ENCODE measurements around the gene HOXB4.
"Not testable (repeated sequence)": the region's sequence is repeated elsewhere in the genome, so short reads cannot be mapped to it uniquely, and the experiment has no call there.

HOXB4 gene

DNA sequence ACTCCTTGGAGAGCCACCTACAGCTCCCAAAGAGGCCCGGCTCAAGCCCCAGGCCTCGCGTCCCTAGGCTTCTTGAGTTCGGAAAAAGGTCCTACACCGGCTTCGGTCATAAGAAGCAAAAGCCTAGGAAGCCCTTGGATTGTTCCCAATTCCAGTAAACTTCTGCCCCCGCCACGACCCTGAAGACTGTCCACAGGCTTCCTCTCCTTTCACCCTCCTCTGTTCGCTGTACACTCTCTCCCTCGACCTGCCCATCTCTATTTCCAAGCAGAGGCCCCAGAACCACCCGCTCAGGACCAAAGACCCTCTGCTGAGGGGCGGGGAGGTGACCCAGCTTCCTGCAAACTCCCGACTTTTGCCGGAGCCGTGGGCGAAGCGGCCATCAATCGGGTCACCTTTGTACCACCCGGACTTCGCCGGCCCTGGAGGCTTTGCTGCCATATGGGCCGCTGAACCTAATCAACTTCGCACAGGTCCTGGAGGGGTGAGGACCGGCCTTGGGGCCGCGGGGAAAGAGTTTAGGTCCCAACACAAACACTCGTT is 36.0 kb downstream of the HOXB4 start:
- H3K4me3 ChIP-seq (ENCODE audit: low read length): peak overlapping the region; percentile 53
- peaks cover 100% of the 10 kb centered on the region for H3K27me3 ChIP-seq (ENCODE audit: control insufficient read depth, insufficient read depth, low read length)
- no peaks in the 10 kb centered on the region for H3K36me3 ChIP-seq (ENCODE audit: control insufficient read depth, low read depth, low read length)
- H3K4me1 ChIP-seq (ENCODE audit: control insufficient read depth, low read depth, low read length): peaks cover 18% of the 10 kb centered on the region
- H3K9me3 ChIP-seq (ENCODE audit: control insufficient read depth, low read depth, low read length): no peaks in the 10 kb centered on the region
- H3K9ac ChIP-seq (ENCODE audit: low read length): no peak overlapping the region
- H3K27ac ChIP-seq (ENCODE audit: low read length): no peak overlapping the region

- peaks cover 17% of the 10 kb centered on the region for H3K4me1 ChIP-seq (ENCODE audit: control insufficient read depth, low read depth, low read length)
- H3K9ac ChIP-seq (ENCODE audit: low read length): no peak overlapping the region
- peaks cover 99% of the 10 kb centered on the region for H3K27me3 ChIP-seq (ENCODE audit: control insufficient read depth, insufficient read depth, low read length)
- no peaks in the 10 kb centered on the region for H3K9me3 ChIP-seq (ENCODE audit: control insufficient read depth, low read depth, low read length)
- H3K4me3 ChIP-seq (ENCODE audit: low read length): peak overlapping the region; percentile 56
- H3K27ac ChIP-seq (ENCODE audit: low read length): no peak overlapping the region
- H3K36me3 ChIP-seq (ENCODE audit: control insufficient read depth, low read depth, low read length): no peaks in the 10 kb centered on the region
These were observed 36.5 kb downstream of the HOXB4 start for GRCh38 chr17:48541577-48542113.

- no peak overlapping the region for H3K27ac ChIP-seq (ENCODE audit: low read length)
- H3K4me3 ChIP-seq (ENCODE audit: low read length): peak overlapping the region; percentile 56
- peaks cover 98% of the 10 kb centered on the region for H3K27me3 ChIP-seq (ENCODE audit: control insufficient read depth, insufficient read depth, low read length)
- no peak overlapping the region for H3K9ac ChIP-seq (ENCODE audit: low read length)
- H3K9me3 ChIP-seq (ENCODE audit: control insufficient read depth, low read depth, low read length): no peaks in the 10 kb centered on the region
- H3K36me3 ChIP-seq (ENCODE audit: control insufficient read depth, low read depth, low read length): no peaks in the 10 kb centered on the region
- peaks cover 11% of the 10 kb centered on the region for H3K4me1 ChIP-seq (ENCODE audit: control insufficient read depth, low read depth, low read length)
These were observed 37.0 kb downstream of the HOXB4 start for GRCh38 chr17:48541036-48541576.

DNA sequence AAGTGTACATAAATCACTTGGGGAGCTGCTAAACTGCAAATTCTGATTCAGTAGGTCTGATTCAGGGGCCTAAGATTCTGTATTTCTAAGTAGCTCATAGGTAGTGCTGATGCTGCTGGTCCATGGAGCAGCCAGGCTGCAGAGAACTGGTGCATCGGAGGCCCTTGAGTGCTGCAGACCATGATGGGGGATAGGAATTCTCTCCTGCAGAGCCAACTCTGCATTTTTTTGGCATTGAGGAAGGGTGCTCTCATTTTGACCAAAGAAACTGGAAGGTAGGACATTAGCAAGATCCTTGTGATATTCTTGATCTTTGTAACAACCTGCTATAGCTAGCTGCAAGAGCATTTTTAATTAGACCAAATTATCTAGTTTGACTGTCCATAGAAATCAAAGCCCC is 37.9 kb downstream of the HOXB4 start:
- no peak overlapping the region for H3K4me3 ChIP-seq (ENCODE audit: low read length)
- no peak overlapping the region for H3K27ac ChIP-seq (ENCODE audit: low read length)
- peaks cover 97% of the 10 kb centered on the region for H3K27me3 ChIP-seq (ENCODE audit: control insufficient read depth, insufficient read depth, low read length)
- H3K9ac ChIP-seq (ENCODE audit: low read length): no peak overlapping the region
- peaks cover 11% of the 10 kb centered on the region for H3K4me1 ChIP-seq (ENCODE audit: control insufficient read depth, low read depth, low read length)
- no peaks in the 10 kb centered on the region for H3K36me3 ChIP-seq (ENCODE audit: control insufficient read depth, low read depth, low read length)
- no peaks in the 10 kb centered on the region for H3K9me3 ChIP-seq (ENCODE audit: control insufficient read depth, low read depth, low read length)

DNA sequence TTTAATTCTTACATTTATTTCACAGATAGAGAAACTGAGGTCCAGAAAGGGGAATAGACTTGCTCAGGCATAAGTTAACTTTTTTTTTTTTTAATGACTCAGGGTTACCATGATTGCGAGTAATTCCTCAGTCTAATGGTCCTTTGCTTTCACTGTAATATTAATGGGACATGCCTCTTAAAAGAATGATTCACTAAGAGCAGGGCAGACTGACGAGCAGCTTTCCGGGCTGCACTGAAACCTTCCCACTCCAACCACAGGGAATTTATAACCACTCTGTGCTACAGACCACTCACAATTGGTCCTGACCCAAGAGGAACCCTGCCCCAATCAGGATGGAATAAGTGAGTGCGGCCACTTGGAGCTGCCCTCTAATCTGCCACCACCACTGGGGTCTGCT is 39.0 kb downstream of the HOXB4 start:
- peaks cover 97% of the 10 kb centered on the region for H3K27me3 ChIP-seq (ENCODE audit: control insufficient read depth, insufficient read depth, low read length)
- H3K9me3 ChIP-seq (ENCODE audit: control insufficient read depth, low read depth, low read length): no peaks in the 10 kb centered on the region
- H3K9ac ChIP-seq (ENCODE audit: low read length): no peak overlapping the region
- no peak overlapping the region for H3K27ac ChIP-seq (ENCODE audit: low read length)
- no peaks in the 10 kb centered on the region for H3K36me3 ChIP-seq (ENCODE audit: control insufficient read depth, low read depth, low read length)
- H3K4me3 ChIP-seq (ENCODE audit: low read length): no peak overlapping the region
- peaks cover 11% of the 10 kb centered on the region for H3K4me1 ChIP-seq (ENCODE audit: control insufficient read depth, low read depth, low read length)

GRCh38 chr17:48537316-48537715 is 40.8 kb downstream of the HOXB4 start:
- no peak overlapping the region for H3K9ac ChIP-seq (ENCODE audit: low read length)
- no peak overlapping the region for H3K4me3 ChIP-seq (ENCODE audit: low read length)
- no peak overlapping the region for H3K27ac ChIP-seq (ENCODE audit: low read length)
- H3K36me3 ChIP-seq (ENCODE audit: control insufficient read depth, low read depth, low read length): no peaks in the 10 kb centered on the region
- H3K4me1 ChIP-seq (ENCODE audit: control insufficient read depth, low read depth, low read length): peaks cover 4% of the 10 kb centered on the region
- peaks cover 97% of the 10 kb centered on the region for H3K27me3 ChIP-seq (ENCODE audit: control insufficient read depth, insufficient read depth, low read length)
- no peaks in the 10 kb centered on the region for H3K9me3 ChIP-seq (ENCODE audit: control insufficient read depth, low read depth, low read length)

DNA sequence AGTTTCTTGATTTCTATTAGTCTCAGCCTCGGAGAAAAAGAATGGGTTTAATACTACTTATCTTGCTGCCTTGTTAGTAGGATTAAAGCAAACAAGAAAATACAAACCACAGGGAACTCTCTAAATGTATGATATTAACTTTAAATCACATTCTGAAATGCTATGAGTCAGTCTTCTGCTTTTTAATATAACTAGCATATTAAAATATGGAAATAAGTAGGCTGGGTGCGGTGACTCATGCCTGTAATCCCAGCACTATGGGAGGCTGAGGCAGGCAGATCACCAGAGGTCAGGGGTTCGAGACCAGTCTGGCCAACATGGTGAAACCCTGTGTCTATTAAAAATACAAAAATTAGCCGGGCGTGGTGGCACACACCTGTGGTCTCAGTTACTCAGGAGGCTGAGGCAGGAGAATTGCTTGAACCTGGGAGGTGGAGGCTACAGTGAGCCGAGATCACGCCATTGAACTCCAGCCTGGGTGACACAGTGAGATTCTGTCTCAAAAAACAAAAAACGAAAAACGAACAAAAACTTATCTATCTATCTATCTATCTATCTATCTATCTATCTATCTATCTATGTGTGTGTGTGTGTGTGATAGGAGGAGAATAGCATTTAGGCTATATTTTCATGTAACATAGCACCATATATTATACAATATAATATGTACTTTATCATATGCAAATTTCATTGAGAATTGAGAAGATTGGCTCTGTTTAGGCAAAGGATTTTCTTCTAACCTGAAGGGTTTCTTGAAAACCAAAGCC is 42.2 kb downstream of the HOXB4 start:
- H3K36me3 ChIP-seq (ENCODE audit: control insufficient read depth, low read depth, low read length); H3K4me1 ChIP-seq (ENCODE audit: control insufficient read depth, low read depth, low read length); H3K27ac ChIP-seq (ENCODE audit: low read length); H3K9ac ChIP-seq (ENCODE audit: low read length); H3K4me3 ChIP-seq (ENCODE audit: low read length); H3K9me3 ChIP-seq (ENCODE audit: control insufficient read depth, low read depth, low read length): not testable (repeated sequence)
- peaks cover 97% of the 10 kb centered on the region for H3K27me3 ChIP-seq (ENCODE audit: control insufficient read depth, insufficient read depth, low read length)

DNA sequence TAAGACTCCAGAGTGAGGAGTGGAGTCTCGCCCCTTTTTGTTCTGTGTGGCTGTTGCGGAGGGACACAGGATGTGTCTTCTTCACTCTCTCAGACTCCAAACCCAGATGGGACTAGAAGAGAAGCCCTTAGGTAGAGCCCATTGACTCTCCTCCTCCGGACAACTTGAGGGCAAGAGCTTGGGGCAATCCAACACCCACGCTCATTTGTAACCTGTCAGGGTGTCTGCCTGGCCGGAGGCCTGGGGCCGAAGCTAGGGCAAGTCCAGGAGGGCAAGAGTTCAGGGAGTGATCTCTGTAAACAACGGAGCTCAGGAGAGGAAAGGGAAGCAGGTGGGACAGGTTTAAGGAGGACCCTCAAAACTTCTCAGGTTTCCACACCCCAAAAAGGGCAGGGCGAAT is 45.9 kb downstream of the HOXB4 start:
- Histone ChIP-seq H3K27ac (ENCODE audit: low read length) (no peak overlapping the region), H3K9ac (ENCODE audit: low read length) (no peak overlapping the region), H3K36me3 (ENCODE audit: control insufficient read depth, low read depth, low read length) (no peaks in the 10 kb centered on the region), H3K4me1 (ENCODE audit: control insufficient read depth, low read depth, low read length) (peaks cover 22% of the 10 kb centered on the region), H3K27me3 (ENCODE audit: control insufficient read depth, insufficient read depth, low read length) (peaks cover 97% of the 10 kb centered on the region), H3K4me3 (ENCODE audit: low read length) (no peak overlapping the region), H3K9me3 (ENCODE audit: control insufficient read depth, low read depth, low read length) (no peaks in the 10 kb centered on the region)

- no peaks in the 10 kb centered on the region for H3K36me3 ChIP-seq (ENCODE audit: control insufficient read depth, low read depth, low read length)
- H3K9ac ChIP-seq (ENCODE audit: low read length): no peak within 1 kb of the TSS
- H3K9me3 ChIP-seq (ENCODE audit: control insufficient read depth, low read depth, low read length): no peaks in the 10 kb centered on the region
- H3K27ac ChIP-seq (ENCODE audit: low read length): no peak within 1 kb of the TSS
- peak within 1 kb of the TSS; percentile 41 for H3K4me3 ChIP-seq (ENCODE audit: low read length)
- peaks cover 31% of the 10 kb centered on the region for H3K4me1 ChIP-seq (ENCODE audit: control insufficient read depth, low read depth, low read length)
- peaks cover 100% of the 10 kb centered on the region for H3K27me3 ChIP-seq (ENCODE audit: control insufficient read depth, insufficient read depth, low read length)
These were observed 47.3 kb downstream of the HOXB4 start, which contains the start of gene HOXB1 for GRCh38 chr17:48530887-48531272. Gene HOXB1, minus strand, starts transcription at chr17:48531011. Its CDS starts 107 bp downstream, at chr17:48530904.

DNA sequence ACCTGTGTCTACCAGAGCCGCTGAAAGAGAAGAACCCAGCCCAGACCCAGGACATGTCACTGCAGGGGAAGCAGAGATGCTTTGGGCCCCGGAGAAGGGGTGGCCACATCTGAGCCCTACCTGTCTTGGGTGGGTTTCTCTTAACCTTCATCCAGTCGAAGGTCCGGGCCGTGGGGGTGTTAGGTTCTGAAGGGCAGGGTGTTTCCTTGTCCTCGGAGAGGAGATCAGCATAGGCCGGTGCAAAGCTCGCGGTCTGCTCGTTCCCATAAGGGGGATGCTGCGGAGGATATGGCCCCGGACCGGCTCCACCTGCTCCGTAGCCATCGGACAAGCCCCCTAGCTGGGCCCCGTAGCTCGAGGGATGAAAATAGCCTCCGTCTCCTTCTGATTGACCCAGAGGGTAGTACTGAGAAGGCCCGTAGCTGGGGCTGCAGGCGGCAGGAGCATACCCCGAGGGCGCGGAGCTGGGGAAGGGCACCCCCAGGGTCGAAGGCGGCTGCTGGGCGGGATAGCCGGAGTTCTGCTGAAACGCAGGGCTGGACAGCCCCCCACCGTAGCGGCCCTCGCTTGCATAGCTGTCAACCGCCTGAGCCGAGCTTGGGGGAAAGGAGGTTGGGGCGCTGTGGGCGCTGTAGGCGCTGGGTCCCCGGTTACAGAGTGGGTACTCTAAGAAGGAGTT is 47.8 kb downstream of the HOXB4 start:
- no peak overlapping the region for H3K9ac ChIP-seq (ENCODE audit: low read length)
- H3K27ac ChIP-seq (ENCODE audit: low read length): no peak overlapping the region
- H3K36me3 ChIP-seq (ENCODE audit: control insufficient read depth, low read depth, low read length): no peaks in the 10 kb centered on the region
- H3K4me1 ChIP-seq (ENCODE audit: control insufficient read depth, low read depth, low read length): peaks cover 31% of the 10 kb centered on the region
- H3K4me3 ChIP-seq (ENCODE audit: low read length): peak overlapping the region; percentile 41
- H3K9me3 ChIP-seq (ENCODE audit: control insufficient read depth, low read depth, low read length): no peaks in the 10 kb centered on the region
- H3K27me3 ChIP-seq (ENCODE audit: control insufficient read depth, insufficient read depth, low read length): peaks cover 100% of the 10 kb centered on the region

GRCh38 chr17:48529683-48530009 is 48.5 kb downstream of the HOXB4 start:
- Histone ChIP-seq H3K4me1 (ENCODE audit: control insufficient read depth, low read depth, low read length) (peaks cover 31% of the 10 kb centered on the region), H3K36me3 (ENCODE audit: control insufficient read depth, low read depth, low read length) (no peaks in the 10 kb centered on the region)

More at GRCh38 chr17:48529683-48530009, 48.5 kb downstream of the HOXB4 start:
- Histone ChIP-seq H3K27ac (ENCODE audit: low read length) (no peak overlapping the region), H3K9ac (ENCODE audit: low read length) (no peak overlapping the region), H3K4me3 (ENCODE audit: low read length) (peak overlapping the region; percentile 41), H3K27me3 (ENCODE audit: control insufficient read depth, insufficient read depth, low read length) (peaks cover 100% of the 10 kb centered on the region), H3K9me3 (ENCODE audit: control insufficient read depth, low read depth, low read length) (no peaks in the 10 kb centered on the region)
